Suppressor macrophage treated with lipopolysaccharide for 1 hour (primary cell): Measurements from ENCODE around the gene IGLL1.
"Not testable (repeated sequence)": the region's sequence is repeated elsewhere in the genome, so short reads cannot be mapped to it uniquely, and the experiment has no call there.

Source experiments
- DNase-seq, 3 donors: peaks; one replicate each; pipeline ENCODE4 v3.0.0-alpha.2; 2020 to 2022

IGLL1 gene

GRCh38 chr22:23579870-23580575 lies at the start of gene IGLL1:
IGLL1 (minus strand) TSS chr22:23580290; CDS start chr22:23580190, 100 bp downstream.
- DNase-seq: no peak

DNA sequence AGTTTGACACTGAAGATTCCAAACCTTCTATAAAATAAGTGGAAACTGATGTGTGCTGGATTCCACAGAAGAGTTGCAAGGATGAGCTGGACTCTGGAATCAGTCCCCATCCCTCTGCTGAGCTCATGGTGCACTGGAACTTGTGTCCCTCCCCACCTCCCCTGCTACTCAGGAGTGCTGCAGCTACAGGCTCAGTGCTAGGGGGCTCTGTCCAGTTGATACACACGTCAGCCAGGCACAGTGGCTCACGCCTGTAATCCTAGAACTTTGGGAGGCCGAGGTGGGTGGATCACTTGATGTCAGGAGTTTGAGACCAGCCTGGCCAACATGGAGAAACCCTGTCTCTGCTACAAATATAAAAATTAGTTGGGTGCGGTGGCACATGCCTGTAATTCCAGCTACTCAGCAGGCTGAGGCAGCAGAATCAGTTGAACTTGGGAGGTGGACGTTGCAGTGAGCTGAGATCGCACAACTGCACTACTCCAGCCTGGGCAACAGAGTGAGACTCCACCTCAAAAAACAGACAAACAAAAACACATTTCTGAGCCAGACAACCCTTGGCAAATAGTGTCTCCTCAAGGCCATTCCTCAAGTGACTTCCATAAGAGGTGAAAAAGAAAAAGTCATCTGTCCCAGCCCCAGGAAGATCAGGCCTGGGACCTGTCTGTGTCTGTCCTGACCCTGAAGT lies 48.1 kb upstream of the IGLL1 start:
- DNase-seq: not testable (repeated sequence)

- peak; percentile 46 to 67 (median 58) for DNase-seq
Measured at GRCh38 chr22:23627401-23628055, 47.4 kb upstream of the IGLL1 start.

- DNase-seq: no peak
Measured at GRCh38 chr22:23626286-23626975, 46.3 kb upstream of the IGLL1 start.

GRCh38 chr22:23622634-23623033 lies 42.5 kb upstream of the IGLL1 start:
- no peak for DNase-seq

DNA sequence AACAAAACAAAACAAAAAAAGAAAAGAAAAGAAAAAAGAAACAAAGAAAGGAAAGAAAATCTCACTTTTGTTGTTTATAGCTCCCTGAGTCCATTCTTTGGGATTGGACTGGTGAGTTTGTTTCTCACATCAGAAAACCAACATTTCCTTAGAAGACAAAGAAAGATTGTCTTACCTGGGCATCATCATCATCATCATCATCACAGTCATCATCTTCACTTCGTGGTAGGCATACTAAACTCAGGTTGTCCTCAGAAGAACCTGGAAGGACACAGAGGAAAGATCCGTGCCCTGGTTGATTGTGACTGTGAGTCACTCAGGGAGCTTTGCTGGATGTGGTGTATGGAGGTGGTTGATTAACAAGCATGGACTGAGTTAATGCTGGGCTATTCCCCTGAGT lies 41.8 kb upstream of the IGLL1 start:
- DNase-seq: not testable (repeated sequence)

DNA sequence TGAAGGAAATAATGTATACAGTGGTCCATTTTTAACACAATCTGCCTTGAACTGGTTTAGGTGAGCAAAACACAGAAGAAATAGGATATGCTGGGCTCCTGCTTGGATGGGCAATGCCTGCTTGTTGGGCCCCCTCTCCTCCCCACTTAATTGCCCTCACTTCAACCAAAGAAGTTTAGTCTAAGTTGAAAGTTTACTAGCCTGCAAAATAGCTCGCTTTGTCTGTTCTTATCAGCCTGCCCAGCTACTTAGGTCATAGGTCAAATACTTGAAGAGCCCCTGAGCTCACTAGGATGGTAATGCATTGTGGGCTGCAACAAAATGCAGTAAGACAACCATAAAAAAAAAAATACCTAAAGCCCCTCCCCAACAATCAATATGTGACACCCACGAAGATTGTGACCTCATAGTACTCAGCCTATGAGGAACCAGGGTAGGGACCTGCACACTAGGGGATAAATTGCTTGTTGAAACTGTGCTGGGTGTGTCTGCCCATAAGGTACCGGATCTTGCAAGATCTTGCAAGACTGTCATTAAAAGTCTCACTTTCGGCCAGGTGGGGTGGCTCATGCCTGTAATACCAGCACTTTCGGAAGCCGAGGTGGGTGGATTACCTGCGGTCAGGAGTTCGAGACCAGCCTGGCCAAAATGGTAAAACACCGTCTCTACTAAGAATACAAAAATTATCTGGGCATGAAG lies 41.1 kb upstream of the IGLL1 start:
- DNase-seq: no peak

GRCh38 chr22:23613193-23613972 lies 33.3 kb upstream of the IGLL1 start:
- DNase-seq: peak in 1 of 3 donors; percentile 7

DNA sequence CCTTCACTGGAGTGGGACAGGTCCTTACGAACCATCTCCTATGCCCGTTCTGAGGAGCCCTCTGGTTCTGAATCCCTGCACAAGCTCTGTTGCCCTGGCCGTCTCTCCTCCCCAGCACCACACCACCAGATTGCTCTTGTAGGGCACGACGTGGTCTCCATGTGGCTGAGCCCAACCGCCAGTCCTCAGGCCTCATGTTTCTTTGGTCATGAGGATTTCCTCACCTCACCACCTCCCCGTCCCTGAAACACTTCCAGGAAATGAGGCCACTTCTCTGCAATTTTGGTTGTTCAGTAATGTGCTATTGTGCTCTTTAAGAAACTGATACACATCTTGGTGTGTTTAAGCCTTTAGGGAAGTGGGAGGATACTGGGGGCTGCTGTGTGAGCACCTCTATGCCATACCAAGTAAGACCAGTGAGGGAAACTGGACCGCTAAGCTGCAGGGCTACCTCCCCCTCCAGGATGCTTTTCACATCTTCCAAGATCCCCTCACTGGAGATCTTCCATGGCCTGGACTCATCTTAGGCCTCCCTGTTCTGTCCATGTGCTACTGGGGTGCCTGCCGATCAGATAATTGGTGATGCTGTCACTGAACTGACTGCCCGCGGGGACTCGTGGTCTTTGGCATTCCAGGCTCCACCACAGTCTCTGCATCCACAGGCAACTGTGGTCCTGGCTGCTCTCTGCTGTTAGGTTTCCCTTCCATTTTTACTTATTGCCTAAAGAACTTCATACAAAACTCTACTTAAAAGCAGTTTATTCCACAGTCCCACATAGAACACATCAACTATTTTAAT lies 30.1 kb upstream of the IGLL1 start:
- DNase-seq: no peak

- no peak for DNase-seq
Measured at GRCh38 chr22:23608583-23608982, 28.5 kb upstream of the IGLL1 start.

GRCh38 chr22:23606204-23607131 lies 26.4 kb upstream of the IGLL1 start:
- no peak for DNase-seq

GRCh38 chr22:23604939-23605712 lies 25.0 kb upstream of the IGLL1 start:
- no peak for DNase-seq

DNA sequence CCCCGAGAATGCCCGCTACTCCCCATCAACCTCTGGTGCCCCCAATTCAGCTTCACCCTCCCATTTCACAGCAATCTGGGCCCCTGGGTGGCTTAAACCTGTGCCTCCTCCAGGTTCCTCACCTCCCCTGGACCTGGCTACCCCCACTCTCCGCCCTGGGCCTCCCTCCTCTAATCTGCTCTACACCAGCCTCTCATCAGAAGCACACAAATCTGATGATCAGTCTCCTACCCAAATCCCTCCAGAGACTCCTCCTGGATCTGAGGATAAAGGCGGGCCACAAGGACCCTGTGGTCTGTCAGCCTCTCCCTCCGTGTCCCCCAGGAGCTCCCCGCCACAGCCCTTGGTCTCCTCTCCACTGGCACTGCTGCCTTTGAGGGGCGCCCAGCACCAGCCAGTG lies 23.2 kb upstream of the IGLL1 start:
- DNase-seq: no peak

GRCh38 chr22:23598805-23599518 lies 18.9 kb upstream of the IGLL1 start:
- no peak for DNase-seq

GRCh38 chr22:23597576-23598268 lies 17.6 kb upstream of the IGLL1 start:
- not testable (repeated sequence) for DNase-seq

GRCh38 chr22:23595904-23596303 lies 15.8 kb upstream of the IGLL1 start:
- DNase-seq: not testable (repeated sequence)

DNA sequence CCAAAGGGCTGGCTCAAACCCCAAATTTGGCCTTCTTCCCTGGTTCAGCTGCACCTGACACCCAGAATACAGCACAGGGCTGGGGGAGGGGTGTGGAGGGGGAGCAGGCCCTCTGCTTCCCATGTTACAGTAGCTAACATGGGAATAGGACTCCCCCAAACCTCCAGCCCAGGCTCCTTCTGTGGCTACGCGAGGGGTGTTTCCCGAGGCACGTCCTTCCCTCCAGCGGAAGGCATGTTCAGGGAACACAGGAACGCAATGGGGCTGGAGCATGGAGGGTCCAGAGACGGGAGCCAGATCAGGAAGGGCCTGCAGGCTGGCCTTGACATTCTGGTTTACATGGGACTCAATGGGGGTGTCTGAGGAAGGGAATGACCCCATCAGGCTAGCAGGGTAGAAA lies 11.8 kb upstream of the IGLL1 start:
- no peak for DNase-seq
